CD14-positive monocyte (primary cell): ENCODE results near the gene MGAT5B. TPM values are rescaled to one million over a fixed set of nuclear protein-coding genes. Genes with fewer than 3 reads are reported as not detected.

ENCODE experiments used
- DNase-seq, 3 donors: peaks; one replicate each; pipeline ENCODE4 v3.0.0-alpha.2; 2011 to 2022
- H2AFZ ChIP-seq: 2 replicates; pipeline ENCODE4 v1.6.0; 2012; ENCODE audit warnings: mild to moderate bottlenecking, low read depth, low read length, inconsistent platforms; ENCODE audit not compliant: insufficient read depth, poor library complexity, severe bottlenecking
- H3K27ac ChIP-seq, 2 donors: 1 replicate in 1 of 2; 2 replicates in 1 of 2; pipeline ENCODE4 v1.5.1; 2012 to 2013; ENCODE audit warnings: low read length in 2 of 2, control low read depth in 1 of 2, inconsistent platforms in 1 of 2, low read depth in 1 of 2, mild to moderate bottlenecking in 1 of 2
- H3K27me3 ChIP-seq, 2 donors: one replicate each; pipeline versions ENCODE4 v1.6.0 to v1.6.1; 2011 to 2013; ENCODE audit warnings: low read length in 2 of 2; ENCODE audit not compliant: control insufficient read depth in 2 of 2, insufficient read depth in 2 of 2
- H3K36me3 ChIP-seq, 2 donors: replicated peaks in 1 of 2; 1 replicate in 1 of 2; 2 replicates in 1 of 2; pipeline versions ENCODE4 v1.5.1 to v1.6.1; 2012 to 2013; ENCODE audit warnings: low read length in 2 of 2, control low read depth in 1 of 2, inconsistent platforms in 1 of 2, mild to moderate bottlenecking in 1 of 2; ENCODE audit not compliant: insufficient read depth in 2 of 2, control insufficient read depth in 1 of 2
- H3K4me1 ChIP-seq, 2 donors: 1 replicate in 1 of 2; 2 replicates in 1 of 2; pipeline versions ENCODE4 v1.5.1 to v1.6.1; 2012 to 2013; ENCODE audit warnings: low read length in 2 of 2, control low read depth in 1 of 2, inconsistent platforms in 1 of 2, mild to moderate bottlenecking in 1 of 2, moderate library complexity in 1 of 2; ENCODE audit not compliant: insufficient read depth in 2 of 2, control insufficient read depth in 1 of 2
- H3K4me2 ChIP-seq: replicated peaks from 2 replicates; pipeline ENCODE3; 2012; ENCODE audit warnings: low read length, moderate library complexity, mild to moderate bottlenecking; ENCODE audit not compliant: poor library complexity, severe bottlenecking; ENCODE audit errors: extremely low read depth
- H3K4me3 ChIP-seq, 3 experiments: fragments of 200-600 bp in 1 of 3; sonication (generic) in 1 of 3; replicated peaks in 1 of 3; 1 replicate in 2 of 3; 2 replicates in 1 of 3; pipeline ENCODE4 v1.5.1; 2011 to 2013; ENCODE audit warnings: low read length in 3 of 3, mild to moderate bottlenecking in 3 of 3, control low read depth in 2 of 3, low read depth in 2 of 3, inconsistent platforms in 1 of 3, moderate library complexity in 1 of 3
- H3K79me2 ChIP-seq: 2 replicates; pipeline ENCODE4 v1.6.0; 2012; ENCODE audit warnings: mild to moderate bottlenecking, control low read depth, inconsistent platforms, low read length, moderate library complexity; ENCODE audit not compliant: insufficient read depth
- H3K9ac ChIP-seq: 2 replicates; pipeline ENCODE4 v1.6.0; 2017; ENCODE audit warnings: low read length, mild to moderate bottlenecking; ENCODE audit not compliant: insufficient read depth, poor library complexity, severe bottlenecking
- H3K9me3 ChIP-seq, 2 donors: replicated peaks in 1 of 2; 1 replicate in 1 of 2; 2 replicates in 1 of 2; pipeline versions ENCODE4 v1.5.1 to v1.6.1; 2012 to 2013; ENCODE audit warnings: low read length in 2 of 2, control low read depth in 1 of 2; ENCODE audit not compliant: control insufficient read depth in 1 of 2, insufficient read depth in 1 of 2
- H4K20me1 ChIP-seq: 2 replicates; pipeline ENCODE4 v1.6.0; 2012; ENCODE audit warnings: mild to moderate bottlenecking, low read length, control low read depth, moderate library complexity; ENCODE audit not compliant: insufficient read depth
- H3K27ac Mint-ChIP-seq, 7 donors: one replicate each; pipeline ENCODE4 v1.8.0; 2020; ENCODE audit warnings: mild to moderate bottlenecking in 7 of 7, mixed read lengths in 7 of 7, moderate library complexity in 6 of 7, inconsistent platforms in 2 of 7
- H3K27me3 Mint-ChIP-seq, 3 donors: one replicate each; pipeline ENCODE4 v1.8.0; 2021 to 2022; ENCODE audit warnings: low read depth in 3 of 3, mild to moderate bottlenecking in 3 of 3, mixed read lengths in 3 of 3, moderate library complexity in 3 of 3, inconsistent platforms in 1 of 3
- H3K36me3 Mint-ChIP-seq, 2 donors: one replicate each; pipeline ENCODE4 v1.8.0; 2020; ENCODE audit warnings: mixed read lengths in 2 of 2, inconsistent platforms in 1 of 2, mild to moderate bottlenecking in 1 of 2
- H3K4me1 Mint-ChIP-seq: one replicate; pipeline ENCODE4 v1.8.0; 2020; ENCODE audit warnings: mild to moderate bottlenecking, mixed read lengths
- H3K4me3 Mint-ChIP-seq, 2 donors: one replicate each; pipeline ENCODE4 v1.8.0; 2020; ENCODE audit warnings: mild to moderate bottlenecking in 2 of 2, mixed read lengths in 2 of 2, moderate library complexity in 1 of 2
- H3K9me3 Mint-ChIP-seq, 7 donors: one replicate each; pipeline ENCODE4 v1.8.0; 2020 to 2022; ENCODE audit warnings: mixed read lengths in 7 of 7, mild to moderate bottlenecking in 6 of 7, moderate library complexity in 6 of 7, inconsistent platforms in 2 of 7
- CTCF ChIP-seq: fragments of 200-600 bp; IDR thresholded peaks from one replicate; pipeline ENCODE4 v1.8.0; 2022; ENCODE audit warnings: antibody characterized with exemption, mild to moderate bottlenecking
- WGBS: methylation state at CpG from one replicate; pipeline ENCODE4 v1.1.5; 2013; ENCODE audit warnings: missing lambda C conversion rate; ENCODE audit not compliant: insufficient coverage; 5-methylcytosine and 5-hydroxymethylcytosine counted together
- intact Hi-C, 2 donors: fragments of 100-400 bp; cut with micrococcal nuclease; formaldehyde crosslinking; loops; one replicate each; pipeline versions ENCODE4 v1.15.0 to v1.15.1; 2023
- polyA plus RNA-seq, 3 donors: library from polyadenylated mRNA; depleted of rRNA in 1 of 3; unstranded in 2 of 3; stranded (reverse) in 1 of 3; fragments of 300-500 nt in 2 of 3; fragments of >200 nt in 1 of 3; fragmentation: Illumina TruSeq in 2 of 3; gene quantifications; 1 replicate in 2 of 3; 2 replicates in 1 of 3; pipeline ENCODE4 v1.2.3, GENCODE V29; 2012 to 2021

MGAT5B gene
- polyA plus RNA-seq, 3 donors = not detected

DNA sequence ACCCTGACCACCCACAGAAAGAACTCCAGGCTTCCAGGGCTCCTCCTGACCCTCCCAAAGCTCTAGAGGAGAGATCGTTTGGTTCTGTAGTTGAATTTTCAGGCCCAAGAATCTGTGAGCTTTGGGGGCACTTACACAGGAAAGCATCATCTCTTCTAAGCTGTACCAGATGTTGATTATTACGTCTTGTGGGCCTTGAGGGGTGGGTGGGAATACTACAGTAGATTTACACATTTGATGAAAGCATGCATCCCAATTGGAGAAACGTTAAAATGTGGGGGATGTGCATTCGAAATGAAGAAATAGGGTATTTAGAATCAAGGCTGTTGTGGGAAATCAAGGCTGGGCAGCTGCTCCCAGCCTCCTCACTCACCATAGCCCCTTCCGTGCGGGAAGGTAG lies 61.9 kb downstream of the MGAT5B start:
- H3K27me3 ChIP-seq = no peaks in the 10 kb centered on the region
- no peak for TF ChIP-seq CTCF
- no peak for DNase-seq
- H3K4me1 ChIP-seq = no peaks in the 10 kb centered on the region
- Mint-ChIP-seq H3K27me3 (peaks cover 1 to 9% (median 3%) of the 10 kb centered on the region in 3 donors), H3K36me3 (no peaks in the 10 kb centered on the region), H3K27ac (no peak overlapping the region), H3K4me3 (no peak overlapping the region), H3K4me1 (no peaks in the 10 kb centered on the region), H3K9me3 (peaks cover 0 to 3% (median 0%) of the 10 kb centered on the region in 7 donors)
- no peaks in the 10 kb centered on the region for H3K79me2 ChIP-seq
- H3K9me3 ChIP-seq = no peaks in the 10 kb centered on the region
- H3K9ac ChIP-seq = no peak overlapping the region
- no peaks in the 10 kb centered on the region for H3K36me3 ChIP-seq
- intact Hi-C loops = no loop called here
- H2AFZ ChIP-seq = no peak overlapping the region
- H3K4me2 ChIP-seq = no peak overlapping the region
- H3K27ac ChIP-seq = no peak overlapping the region
- no CpG with 5 or more reads among the region's 6 CpGs for WGBS
- no peak overlapping the region for H3K4me3 ChIP-seq
- H4K20me1 ChIP-seq = no peaks in the 10 kb centered on the region

GRCh38 chr17:76932402-76933333 lies 64.5 kb downstream of the MGAT5B start:
- intact Hi-C loops = no loop called here
- H3K4me1 ChIP-seq = no peaks in the 10 kb centered on the region
- no peaks in the 10 kb centered on the region for H3K27me3 ChIP-seq
- peaks cover 0 to 2% (median 0%) of the 10 kb centered on the region in 7 donors for H3K9me3 Mint-ChIP-seq
- no peak overlapping the region for H3K4me2 ChIP-seq
- no peak overlapping the region for H3K9ac ChIP-seq
- H3K79me2 ChIP-seq = no peaks in the 10 kb centered on the region
- H3K36me3 Mint-ChIP-seq = no peaks in the 10 kb centered on the region
- H3K4me1 Mint-ChIP-seq = no peaks in the 10 kb centered on the region
- H3K27me3 Mint-ChIP-seq = peaks cover 1 to 9% (median 3%) of the 10 kb centered on the region in 3 donors
- WGBS = 94% methylated on average over 28 of the region's 36 CpGs
- no peak overlapping the region for H3K4me3 ChIP-seq
- TF ChIP-seq CTCF = no peak
- H3K27ac Mint-ChIP-seq = no peak overlapping the region
- no peaks in the 10 kb centered on the region for H4K20me1 ChIP-seq
- H3K36me3 ChIP-seq = no peaks in the 10 kb centered on the region
- DNase-seq = no peak
- H3K9me3 ChIP-seq = no peaks in the 10 kb centered on the region
- H3K4me3 Mint-ChIP-seq = no peak overlapping the region
- H3K27ac ChIP-seq = no peak overlapping the region
- H2AFZ ChIP-seq = no peak overlapping the region
